Measurements from ENCODE around the gene NOP9. TPM values are rescaled to one million over a fixed set of nuclear protein-coding genes. Genes with fewer than 3 reads are reported as not detected.

NOP9 gene
- total RNA-seq, 3 donors from 2014 or later, result 24.1 to 29.2 (median 29.1) TPM

- ATAC-seq, result no peak
- H3K9me3 ChIP-seq, result no peaks in the 10 kb centered on the region
- H3K4me1 ChIP-seq (ENCODE audit: low read depth), result peaks cover 43% of the 10 kb centered on the region
- H3K4me3 ChIP-seq, result no peak overlapping the region
- H3K36me3 ChIP-seq (ENCODE audit: low read depth), result no peaks in the 10 kb centered on the region
- no peak for TF ChIP-seq CTCF (IDR thresholded peaks at IDR 0.05)
- intact Hi-C loops (cut with DNase I, micrococcal nuclease), result no loop called here
- no peak for DNase-seq
Observed at GRCh38 chr14:24314377-24315193, 14.9 kb downstream of the NOP9 start.

GRCh38 chr14:24315243-24315806, 15.7 kb downstream of the NOP9 start:
- Histone ChIP-seq H3K36me3 (ENCODE audit: low read depth) (no peaks in the 10 kb centered on the region), H3K4me1 (ENCODE audit: low read depth) (peaks cover 35% of the 10 kb centered on the region), H3K4me3 (no peak overlapping the region), H3K9me3 (no peaks in the 10 kb centered on the region)
- no peak for TF ChIP-seq CTCF (IDR thresholded peaks at IDR 0.05)
- ATAC-seq (no peak), DNase-seq (no peak)
- intact Hi-C loops (cut with DNase I, micrococcal nuclease), result no loop called here

- peak; percentile 18 for TF ChIP-seq CTCF (IDR thresholded peaks at IDR 0.05)
- peak; percentile 70 to 84 (median 81) for DNase-seq
- H3K36me3 ChIP-seq (ENCODE audit: low read depth), result no peaks in the 10 kb centered on the region
- intact Hi-C loops (cut with DNase I, micrococcal nuclease), result no loop called here
- H3K4me1 ChIP-seq (ENCODE audit: low read depth), result peaks cover 28% of the 10 kb centered on the region
- no peaks in the 10 kb centered on the region for H3K9me3 ChIP-seq
- peak; percentile 79 for ATAC-seq
- H3K4me3 ChIP-seq, result no peak overlapping the region
Observed at GRCh38 chr14:24315807-24316596, 16.4 kb downstream of the NOP9 start.

- H3K4me3 ChIP-seq, result no peak overlapping the region
Observed at GRCh38 chr14:24316597-24316950, 16.9 kb downstream of the NOP9 start.

More at GRCh38 chr14:24316597-24316950, 16.9 kb downstream of the NOP9 start:
- no peak for TF ChIP-seq CTCF (IDR thresholded peaks at IDR 0.05)
- DNase-seq (no peak), ATAC-seq (peak; percentile 1)
- Histone ChIP-seq H3K4me1 (ENCODE audit: low read depth) (peaks cover 24% of the 10 kb centered on the region), H3K36me3 (ENCODE audit: low read depth) (no peaks in the 10 kb centered on the region), H3K9me3 (no peaks in the 10 kb centered on the region)
- intact Hi-C loops (cut with DNase I, micrococcal nuclease), result no loop called here
